NCI-H226 (cell line): ENCODE results near the gene EIF2D.

Experiments
- DNase-seq: peaks from one replicate; pipeline ENCODE4 v3.0.0-alpha.2; 2015

The EIF2D gene

DNA sequence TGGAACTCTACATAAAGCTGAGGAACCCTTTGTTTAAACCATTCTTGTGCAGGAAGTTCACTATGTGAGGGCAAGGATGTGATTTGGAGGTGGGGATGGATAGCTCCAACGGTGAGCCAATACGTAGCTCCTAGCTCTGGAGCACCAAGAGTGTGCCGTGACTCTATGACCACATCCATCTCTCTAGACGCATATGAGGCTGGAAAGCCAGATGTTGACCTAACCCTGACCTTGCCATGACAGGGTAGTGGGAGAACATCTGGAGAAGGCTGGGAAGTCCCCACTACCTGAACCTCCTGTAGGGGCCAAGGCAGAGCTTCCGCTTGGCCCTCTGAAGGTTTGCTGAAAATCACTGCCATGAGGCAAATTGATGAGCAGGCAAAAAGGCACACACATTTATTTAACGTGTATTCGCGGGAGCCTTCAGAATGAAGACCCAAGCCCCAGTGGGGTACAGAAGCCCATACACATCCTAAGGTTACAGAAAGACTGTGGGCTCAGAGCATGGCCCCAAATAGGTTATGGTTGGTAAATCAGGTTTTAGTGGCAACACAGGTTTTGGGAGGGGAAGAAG is 43.4 kb downstream of the EIF2D start:
- DNase-seq, result no peak

DNA sequence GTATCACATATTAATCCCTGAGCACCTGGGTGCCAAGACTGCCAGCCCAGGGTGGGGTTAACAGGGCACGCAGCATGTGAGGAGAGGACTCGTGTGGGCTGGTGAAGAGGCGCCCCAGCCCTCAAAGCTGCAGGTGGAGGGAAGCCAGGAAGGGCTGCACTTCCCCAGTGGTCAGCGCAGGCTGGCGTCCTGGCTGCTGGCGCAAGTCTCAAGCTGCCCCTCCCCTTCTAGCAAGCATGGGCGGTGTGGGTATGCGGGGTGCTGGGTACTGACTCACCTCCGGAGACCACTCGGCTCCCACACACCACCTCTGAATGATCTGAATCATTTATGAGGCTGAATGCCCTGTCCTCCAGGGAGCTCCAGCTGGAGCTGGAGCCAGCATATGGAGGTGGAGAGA is 44.0 kb downstream of the EIF2D start:
- peak; percentile 77 for DNase-seq

DNA sequence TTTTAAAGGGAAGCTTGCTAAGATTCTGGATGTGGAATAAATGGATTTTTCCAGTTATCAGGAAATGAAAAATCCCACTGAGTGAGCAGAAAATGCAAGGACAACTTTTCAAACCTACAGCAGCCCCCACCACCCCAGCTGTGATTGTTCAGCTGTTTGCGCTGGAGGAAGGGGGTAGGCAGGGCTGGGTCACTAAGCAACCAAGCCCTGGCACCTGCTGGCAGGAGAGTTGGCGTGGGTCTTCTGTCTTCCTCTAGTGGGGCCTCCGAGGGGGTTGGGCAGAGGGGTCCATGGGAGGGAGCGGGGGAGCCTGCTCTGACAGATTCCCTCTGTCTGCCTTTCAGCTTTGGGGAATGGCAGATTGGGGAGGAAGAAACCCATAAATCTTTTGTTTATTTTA is 45.3 kb downstream of the EIF2D start:
- no peak for DNase-seq

DNA sequence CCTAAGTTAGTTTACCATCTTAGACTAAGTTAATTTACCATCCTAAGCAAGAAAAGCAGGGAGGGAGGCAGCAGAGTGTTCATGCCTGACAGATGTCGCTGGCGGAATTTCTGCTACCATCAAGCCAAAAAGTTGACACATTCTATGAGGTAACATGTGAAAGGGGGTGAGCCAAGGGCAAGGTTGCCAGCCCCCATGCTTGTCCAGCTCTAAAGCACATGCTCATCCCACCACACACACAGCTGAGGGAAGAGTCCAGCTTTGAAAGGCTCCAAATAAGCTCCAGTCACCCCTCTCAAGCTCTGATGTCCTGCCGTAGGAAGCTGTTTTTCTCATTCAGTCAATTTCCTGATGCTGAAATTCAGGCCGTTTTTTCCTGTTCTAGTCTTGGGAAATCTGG is 46.3 kb downstream of the EIF2D start:
- DNase-seq, result no peak

DNA sequence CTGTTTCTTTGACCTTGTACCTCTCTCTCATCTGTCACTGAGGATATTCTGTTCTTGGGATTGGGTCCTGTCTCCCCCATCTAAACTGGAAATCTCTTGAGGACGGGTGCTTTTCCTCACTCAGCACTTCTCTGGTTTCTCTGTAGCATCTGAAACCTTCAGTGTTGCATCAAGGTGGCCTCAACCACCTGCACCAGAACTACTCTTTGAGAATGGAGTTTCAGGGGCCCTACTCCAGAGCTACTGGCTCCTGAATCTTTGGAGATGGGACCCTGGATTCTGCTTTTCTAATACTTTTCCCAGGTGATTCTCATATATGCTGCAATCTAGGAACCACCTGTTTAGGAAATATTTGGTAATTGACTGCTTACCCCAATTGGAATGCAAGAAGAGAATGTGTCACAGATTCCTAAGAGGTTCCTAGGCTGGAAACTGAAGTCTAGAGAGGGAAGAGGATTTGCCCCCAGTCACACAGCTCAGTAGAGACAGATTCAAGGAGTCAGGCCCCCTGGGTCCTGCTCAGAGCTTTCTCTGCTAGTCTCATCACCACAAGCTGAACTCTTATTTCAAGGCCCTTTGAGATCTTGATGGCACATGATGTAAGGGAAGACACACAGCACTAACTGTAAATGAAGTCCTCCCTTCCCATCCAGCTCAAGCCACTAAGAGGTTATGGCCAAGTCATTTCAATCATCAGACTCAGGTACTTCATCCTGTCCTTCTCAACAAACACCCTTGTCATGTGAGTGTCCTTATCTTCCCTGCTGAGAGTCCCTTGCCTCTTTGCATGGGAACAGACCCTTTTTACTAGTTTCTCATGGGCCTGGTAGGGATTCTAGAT is 48.7 kb downstream of the EIF2D start:
- DNase-seq, result no peak

DNA sequence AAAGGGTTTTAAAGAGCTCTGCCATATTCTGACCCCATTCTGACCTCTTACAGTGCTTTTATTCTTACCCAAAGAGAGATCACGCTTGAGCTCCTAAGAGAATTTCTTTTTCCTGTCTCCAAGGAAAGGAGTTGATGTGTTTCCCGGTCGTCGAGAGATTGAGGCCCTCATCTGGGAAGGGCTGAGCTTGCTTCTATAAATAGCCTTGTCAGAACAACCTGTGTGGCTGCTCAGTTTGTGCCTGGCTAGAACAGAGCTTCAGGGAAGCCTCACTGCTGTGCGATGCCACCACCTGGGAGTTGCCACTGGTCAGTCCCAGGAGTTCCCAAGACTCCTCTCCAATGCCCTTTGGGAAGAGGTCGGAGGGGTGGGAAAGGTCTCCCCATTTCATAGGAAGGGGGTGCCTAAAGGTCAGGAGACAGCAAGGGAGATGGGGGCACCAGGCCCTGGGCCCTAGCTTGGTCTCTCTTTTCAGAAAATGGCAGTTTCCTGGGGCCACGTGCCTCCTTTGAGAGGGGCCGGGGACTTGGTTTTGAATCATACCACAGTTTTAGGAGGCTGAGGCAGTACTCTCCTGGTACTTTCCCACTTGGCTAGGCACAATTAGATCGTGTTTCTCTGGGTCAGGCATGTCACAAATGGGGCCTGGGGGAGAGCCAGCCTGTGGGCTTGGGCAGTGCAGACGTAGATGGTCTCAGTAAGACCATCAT is 52.1 kb downstream of the EIF2D start:
- no peak for DNase-seq

DNA sequence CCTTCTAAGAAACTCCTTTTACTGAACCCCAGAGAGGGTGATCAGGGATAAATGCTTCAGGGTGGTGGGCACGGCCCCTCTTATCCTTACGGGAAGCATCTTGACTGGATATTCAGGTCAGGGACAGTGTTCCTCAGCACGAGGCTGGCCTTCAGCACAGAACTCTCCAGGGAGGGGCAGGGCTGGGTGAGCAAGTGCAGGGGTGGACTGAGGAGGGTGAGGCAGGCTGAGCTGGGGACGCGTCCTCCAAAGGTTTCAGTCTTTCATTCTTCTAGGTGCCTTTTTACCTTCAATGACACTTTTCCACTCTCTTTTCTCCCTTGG is 52.6 kb downstream of the EIF2D start:
- no peak for DNase-seq

DNA sequence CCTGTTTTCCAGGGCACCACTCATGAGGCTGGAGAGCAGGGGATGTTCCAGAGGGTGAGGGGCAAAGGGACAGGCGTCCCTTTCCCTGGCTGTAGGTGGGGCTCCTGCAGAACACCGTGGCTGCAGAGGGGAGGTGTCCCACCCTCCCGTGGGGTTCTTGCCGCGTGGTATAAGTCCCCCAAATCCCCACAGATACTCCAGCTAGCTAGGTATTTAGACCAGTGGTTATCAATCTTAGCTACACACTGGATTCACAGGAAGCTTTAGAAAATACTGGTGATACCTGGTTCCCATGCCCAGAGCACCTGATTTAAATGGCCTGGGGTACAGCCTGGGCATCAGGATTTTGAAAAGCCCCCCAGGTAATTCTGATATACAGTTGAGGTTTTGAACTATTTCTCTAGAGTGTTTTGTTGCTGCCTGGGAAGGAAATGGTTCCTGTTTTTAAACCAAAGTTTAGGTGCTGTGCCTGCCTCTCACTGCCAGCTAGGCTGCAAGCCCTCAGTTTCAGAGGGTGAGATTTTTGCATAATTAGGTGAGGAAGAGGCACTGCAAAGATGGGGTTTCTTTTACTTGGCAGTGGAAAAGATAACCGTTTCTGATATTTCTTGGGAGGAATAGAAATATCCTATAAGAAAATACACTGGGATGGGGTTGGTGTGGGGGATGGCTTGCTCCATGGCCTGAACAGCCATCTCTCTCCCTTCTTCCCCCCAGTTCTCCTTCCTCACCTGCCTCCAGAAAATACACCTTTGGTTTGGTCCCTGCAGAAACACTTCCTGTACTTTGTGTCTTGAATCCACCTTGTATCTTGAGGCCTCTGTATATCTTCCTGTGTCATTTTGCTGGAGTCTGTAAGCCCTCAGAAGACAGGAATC is 53.2 kb downstream of the EIF2D start:
- no peak for DNase-seq

DNA sequence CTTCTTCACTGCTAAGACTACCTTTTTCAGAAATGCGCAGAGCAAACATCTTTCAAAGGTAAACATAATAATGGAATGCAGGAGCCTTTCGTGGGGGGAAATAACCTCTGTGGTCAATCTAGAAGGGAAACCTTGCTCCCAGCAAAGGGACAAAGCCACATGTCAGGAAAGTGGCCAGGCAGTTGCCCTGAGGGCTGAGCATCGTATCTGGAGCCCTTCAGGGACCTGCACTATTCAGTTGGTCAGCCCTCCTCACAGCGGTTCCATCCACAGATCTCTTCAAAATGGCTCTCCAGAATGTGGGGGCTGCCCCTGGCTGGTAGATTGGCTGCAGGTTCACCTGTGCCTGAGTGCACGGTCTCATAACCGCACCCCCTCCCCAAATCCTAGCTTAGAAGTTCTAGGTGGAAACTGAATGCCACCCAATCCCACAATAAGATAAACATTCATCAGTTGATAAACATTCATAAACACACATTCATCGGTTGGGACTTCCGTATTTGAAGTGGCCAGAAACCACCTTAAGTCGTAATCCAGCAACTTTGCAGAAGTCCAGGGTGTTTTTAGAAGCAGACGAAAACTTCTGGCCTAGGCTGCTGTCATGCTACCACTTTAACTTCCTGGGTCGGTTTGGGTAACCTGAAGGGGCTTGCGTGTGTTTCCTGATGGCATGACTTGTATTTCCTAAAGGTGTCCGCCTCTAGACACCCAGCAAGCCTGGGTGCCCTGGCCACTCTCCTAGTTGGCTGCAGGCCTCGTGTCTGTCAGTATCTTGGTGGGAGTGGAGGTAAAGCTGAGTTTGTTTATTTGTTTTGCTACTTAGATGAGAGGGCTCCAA is 54.4 kb downstream of the EIF2D start:
- no peak for DNase-seq

DNA sequence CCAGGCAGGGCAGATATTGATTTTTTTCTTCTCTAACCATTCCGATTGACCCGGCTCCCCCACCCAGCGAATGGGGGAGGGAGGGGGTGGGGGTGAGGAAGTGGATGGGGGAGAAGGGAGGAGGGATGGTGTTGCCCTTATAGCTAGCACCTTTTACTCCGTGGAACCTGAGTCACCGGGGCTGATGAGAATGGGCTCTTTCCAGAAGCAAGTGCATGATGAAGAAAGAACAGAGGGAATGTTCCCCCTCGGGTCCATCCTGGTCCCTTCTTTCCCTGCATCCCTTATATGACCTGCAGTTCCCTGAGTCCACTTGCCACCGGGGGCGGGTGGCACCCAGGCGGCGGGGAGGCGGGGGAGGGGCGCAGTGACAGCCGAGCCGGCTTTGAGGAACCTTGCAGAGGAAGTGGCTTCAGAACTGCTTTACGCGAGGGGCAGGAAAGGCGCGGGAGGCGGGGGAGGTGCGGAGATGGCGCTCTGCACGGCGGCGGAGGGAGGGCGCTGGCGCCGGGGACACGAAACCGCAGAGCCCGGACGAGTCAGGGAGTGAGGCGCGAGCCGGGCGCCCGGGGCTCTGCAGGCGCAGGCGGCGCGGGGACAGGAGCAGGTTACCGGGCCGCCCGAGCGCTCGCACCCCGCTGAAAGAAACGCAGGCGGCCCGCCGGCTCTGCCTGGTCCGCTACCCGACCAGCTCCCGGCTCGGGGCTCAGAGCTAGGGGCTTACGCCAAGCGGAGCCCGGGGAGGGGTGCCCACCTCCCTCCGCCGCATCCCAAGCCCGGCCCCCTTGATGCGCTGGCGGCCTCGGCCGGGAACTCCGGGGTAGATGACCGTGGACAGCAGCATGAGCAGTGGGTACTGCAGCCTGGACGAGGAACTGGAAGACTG is 55.3 kb downstream of the EIF2D start:
- no peak for DNase-seq

DNA sequence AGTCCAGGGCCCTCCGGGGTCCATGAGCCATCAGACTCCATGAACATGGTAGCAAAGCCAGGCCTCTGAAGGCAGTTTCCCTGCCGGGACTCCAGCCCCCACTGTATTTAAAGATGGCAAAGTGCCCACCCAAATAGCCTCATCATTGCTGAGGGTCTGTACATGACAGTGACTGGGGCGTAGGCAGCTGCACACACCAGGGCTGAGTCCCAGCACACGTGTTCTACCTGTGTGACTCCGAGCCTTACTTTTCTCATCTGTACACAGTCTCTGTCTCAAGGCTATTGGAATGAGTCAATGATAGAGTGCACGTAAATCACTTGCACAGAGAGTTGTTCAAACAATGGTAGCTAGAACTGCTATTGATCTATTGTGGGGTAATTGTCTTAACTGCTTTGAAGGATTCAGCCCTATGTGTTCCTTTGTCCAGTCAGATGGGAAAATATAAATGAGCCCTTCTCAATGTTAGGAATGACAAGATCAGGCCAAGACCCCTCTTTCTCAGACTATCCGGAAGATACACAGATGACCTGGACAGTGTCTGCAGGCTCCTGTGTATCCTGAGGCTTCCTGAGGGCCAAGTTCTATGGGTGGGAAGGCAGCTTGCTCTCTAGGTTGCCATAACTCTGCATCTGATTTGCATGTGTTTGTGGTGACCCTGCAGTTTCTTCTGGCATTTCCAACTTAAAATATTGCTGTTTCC is 56.1 kb downstream of the EIF2D start:
- no peak for DNase-seq

DNA sequence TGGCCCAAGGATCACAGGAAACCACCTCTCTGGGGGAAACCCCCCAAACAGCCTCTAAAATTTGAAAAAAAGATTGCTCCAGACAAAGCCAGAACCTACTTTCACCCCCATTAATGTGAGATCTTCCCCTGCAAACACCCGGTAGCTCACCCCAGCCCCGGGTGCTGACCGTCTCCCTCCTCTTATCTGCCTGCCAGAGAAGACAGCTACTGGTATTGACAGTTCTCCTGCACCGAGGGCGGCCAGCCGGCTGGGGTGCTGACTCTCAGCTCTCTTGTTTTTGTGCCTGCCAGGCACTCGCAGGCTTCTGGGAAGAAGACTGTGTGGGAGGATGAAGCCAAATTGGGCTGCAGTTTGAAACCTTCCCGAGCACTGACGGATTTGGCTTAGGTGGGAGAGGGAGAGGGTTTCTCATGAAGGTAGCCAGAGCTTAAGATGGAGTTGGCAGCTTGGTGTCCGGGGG is 56.8 kb downstream of the EIF2D start:
- no peak for DNase-seq

DNA sequence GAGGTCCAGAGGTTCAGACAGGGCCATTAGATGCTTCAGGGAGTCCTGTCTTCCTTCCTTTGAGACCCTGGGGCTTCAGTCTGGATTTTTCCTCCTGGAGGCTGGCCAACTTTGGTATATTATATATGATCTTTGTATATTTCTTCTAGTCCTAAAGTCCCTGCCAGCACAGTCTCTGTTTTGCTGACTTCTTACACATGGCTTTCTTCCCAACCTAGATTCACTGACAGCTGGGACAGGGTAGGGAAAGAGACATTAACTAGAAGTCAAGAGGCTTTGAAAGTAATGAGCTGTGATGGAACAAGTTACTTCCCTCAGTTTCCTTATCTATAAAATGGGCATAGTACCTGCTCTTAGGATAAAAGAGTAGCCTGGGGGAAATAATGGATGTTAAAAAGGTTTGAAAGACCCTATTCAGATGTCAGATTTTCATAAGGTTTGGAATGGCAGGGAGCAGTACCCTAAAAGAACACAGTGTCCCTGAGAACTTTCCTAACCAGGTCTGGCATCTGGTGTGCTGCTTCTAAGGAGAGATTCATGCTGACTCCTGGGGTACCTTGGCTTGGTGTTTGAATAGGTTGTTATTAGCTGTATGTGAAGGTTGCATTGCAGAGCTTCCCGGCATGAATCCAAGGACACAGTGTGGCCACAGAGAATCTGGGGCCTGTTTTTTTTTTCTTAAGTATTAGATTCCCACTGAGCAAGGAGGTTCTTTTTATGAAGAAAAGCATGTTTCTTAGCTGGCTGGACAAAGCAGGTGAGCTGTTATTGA is 57.4 kb downstream of the EIF2D start:
- no peak for DNase-seq

DNA sequence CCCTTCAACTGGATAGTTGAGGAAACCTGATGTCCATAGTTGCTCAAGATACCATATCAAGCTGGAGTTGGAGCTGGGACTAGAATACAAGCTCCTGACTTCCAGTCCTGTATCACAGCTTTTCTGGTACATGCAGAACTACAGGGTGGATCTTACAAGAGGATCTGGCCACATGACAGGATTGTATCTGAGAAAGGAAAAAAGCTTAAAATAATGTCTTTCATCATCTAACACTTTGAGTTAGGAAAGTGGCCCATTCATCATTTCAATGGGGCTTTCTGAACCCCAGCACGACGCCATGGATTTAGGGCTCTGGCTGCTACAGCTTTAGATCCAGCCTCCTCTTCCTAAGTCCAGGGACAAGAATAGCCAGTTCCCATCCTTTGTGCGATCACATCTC is 58.1 kb downstream of the EIF2D start:
- no peak for DNase-seq

DNA sequence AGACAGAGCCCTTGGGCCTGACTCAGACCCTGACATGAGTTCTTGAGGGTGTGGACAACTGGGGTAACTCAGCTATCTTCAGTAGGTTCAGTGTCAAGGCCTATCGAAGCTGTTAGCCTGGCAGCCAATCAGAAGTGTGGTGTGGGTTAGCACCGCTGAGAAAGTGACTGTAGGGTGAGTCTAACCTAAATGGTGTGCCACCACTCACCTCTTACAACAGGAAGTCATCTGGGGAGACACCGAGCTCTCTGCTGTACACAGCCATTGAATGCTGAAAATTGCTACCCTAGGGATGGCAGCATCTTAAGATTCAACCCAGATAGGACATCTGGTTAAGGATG is 60.3 kb downstream of the EIF2D start:
- no peak for DNase-seq

DNA sequence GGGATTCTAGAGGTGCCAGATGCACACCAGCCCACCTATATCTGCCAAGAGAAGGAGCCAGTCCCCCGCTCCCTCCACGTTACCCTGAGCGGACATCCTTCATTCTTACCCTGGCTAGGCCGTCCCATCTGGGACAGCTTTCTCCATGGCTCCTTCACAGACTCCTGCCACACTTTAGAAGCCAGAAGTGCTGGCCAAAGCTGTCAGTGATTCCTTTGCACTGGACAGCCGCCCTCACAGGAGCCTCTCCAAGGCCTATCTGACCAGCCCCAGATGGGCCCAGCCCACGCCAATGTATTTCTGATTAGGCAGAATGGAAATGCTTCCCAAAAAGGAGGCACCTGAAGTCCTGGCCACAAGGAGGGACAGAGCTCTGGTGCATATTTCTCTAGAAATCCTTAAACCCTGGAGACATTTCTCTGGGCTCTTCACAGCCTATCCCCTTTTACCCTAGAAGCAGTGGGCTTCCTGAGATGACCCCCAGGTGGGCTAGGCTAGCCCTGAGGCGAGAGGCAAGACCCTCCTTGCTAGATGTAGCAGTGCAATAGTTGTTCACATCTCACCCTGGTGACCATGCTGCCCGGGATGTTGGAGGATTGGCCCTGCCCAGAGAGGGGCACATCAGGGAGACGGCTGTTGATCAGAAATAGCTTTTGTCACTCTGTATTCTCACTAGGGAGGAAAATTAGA is 60.8 kb downstream of the EIF2D start:
- DNase-seq, result no peak

DNA sequence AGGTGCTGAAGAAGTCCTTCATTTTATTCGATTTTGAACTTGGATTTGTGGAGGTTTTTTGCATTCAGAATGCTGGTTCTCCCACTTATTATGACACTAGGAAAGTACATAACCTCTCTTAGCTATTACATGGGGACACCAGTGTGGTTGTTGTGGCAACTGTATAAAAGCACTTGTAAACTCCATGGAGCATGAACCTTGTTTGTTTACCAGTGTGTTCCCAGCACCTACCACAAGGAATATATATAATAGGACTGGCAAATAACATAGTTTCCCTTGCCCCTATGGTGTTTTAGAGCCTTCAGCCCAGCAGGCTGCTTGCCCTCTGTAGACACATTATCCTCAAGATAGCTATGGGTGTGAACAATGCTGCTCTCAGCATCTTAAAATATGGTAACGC is 61.8 kb downstream of the EIF2D start:
- no peak for DNase-seq

DNA sequence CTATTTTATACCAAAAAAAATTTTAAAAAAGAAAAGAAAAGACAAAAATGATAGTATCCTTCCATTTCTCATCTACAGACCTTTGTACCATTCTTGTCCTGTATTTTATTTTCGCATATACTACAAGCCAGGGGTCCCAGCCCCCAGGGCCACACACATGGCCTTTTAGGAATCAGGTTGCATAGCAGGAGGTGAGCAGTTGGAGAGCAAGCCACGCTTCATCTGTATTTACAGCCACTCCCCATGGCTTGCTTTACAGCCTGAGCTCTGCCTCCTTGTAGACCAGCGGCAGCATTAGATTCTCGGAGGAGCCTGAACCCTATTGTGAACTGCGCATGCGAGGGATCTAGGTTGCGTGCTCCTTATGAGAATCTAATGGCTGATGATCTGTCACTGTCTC is 65.2 kb downstream of the EIF2D start:
- no peak for DNase-seq

DNA sequence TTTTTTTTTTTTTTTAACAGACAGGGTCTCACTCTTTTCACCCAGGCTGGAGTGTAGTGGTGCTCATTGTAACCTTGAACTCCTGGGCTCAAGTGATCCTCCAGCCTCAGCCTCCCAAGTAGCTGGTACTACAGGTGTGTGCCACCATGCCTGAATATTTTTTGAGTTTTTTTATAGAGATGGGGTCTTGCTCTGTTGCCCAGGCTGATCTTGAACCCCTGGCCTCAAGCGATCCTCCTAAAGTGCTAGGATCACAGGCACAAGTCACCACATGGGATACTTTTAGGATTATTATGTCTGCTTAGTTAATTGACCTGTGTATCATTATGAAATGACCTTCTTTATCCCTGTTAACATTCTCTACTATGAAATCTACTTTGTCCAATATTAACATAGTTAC is 66.9 kb downstream of the EIF2D start:
- no peak for DNase-seq
